Measurements from ENCODE around the gene INTS11. TPM values are rescaled to one million over a fixed set of nuclear protein-coding genes. Genes with fewer than 3 reads are reported as not detected.
A peak's percentile ranks its signal among the peaks of the same experiment; 100 is the strongest.

Gene INTS11
- total and polyA plus RNA-seq, 2 of the 13 experiments (the other 11 are each of a cell fraction or from before 2014, with no cell fraction given) = 52.8 to 94.8 TPM

DNA sequence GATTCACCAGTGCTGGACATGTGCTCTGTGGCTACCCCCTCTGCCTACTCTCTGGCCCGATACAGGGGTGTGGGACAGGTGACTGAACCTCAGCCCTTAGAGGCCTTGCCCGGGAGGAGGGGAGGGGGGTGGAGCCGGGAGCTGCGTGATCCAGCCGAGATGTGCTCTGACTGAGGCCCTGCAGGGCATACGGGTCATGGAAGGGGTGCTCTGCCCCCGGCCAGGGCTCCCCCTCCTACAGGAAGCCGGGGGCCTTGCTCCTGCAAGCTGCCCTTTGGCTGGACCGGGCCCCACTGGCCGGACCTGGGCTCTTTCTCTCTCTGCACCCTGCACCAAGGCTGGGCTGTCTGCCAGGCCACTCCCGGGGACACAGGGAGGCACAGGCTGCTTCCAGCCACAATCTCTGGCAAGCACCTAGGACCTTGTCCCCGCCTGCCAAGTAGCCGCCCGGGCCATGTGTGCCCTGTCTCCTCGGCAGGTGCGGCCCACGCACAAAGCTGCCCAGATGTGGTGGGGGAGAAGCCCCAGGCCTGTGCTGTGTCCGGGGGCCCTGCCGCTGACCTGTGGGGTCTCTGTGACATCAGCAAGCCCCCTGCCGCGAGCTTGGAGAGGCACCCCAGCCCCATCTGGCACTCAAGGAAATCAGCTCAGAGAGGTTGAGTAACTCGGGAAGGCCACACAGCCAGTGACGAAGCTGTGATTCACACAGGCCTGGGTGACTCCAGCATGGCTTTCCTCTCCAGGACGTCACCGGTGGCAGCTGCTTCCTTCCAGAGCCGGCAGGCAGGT is 42.7 kb downstream of the INTS11 start (continued):
- TF ChIP-seq, protein P1, sequence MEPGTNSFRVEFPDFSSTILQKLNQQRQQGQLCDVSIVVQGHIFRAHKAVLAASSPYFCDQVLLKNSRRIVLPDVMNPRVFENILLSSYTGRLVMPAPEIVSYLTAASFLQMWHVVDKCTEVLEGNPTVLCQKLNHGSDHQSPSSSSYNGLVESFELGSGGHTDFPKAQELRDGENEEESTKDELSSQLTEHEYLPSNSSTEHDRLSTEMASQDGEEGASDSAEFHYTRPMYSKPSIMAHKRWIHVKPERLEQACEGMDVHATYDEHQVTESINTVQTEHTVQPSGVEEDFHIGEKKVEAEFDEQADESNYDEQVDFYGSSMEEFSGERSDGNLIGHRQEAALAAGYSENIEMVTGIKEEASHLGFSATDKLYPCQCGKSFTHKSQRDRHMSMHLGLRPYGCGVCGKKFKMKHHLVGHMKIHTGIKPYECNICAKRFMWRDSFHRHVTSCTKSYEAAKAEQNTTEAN (CRISPR knock-in tag; conservative IDR thresholded peaks at IDR 0.05) = no peak
- TF ChIP-seq ZBTB3 (CRISPR knock-in tag; IDR thresholded peaks at IDR 0.05; ENCODE audit: borderline replicate concordance, low read depth) (no peak), NFATC3 (CRISPR knock-in tag; IDR thresholded peaks at IDR 0.05) (no peak), ZFYVE20 (CRISPR knock-in tag; IDR thresholded peaks at IDR 0.05; ENCODE audit: borderline replicate concordance, low read depth) (no peak), HOXD1 (CRISPR knock-in tag; IDR thresholded peaks at IDR 0.05) (0 out of 2 replicates have a peak, but pooled peaks have one; percentile 32), ZNF205 (CRISPR knock-in tag; IDR thresholded peaks at IDR 0.05) (no peak; the same call in 1 of the 2 replicates), SUZ12 (IDR thresholded peaks at IDR 0.05; ENCODE audit: low read depth, low read length) (no peak), HMG20A (CRISPR knock-in tag; IDR thresholded peaks at IDR 0.05; ENCODE audit: borderline replicate concordance) (0 out of 2 replicates have a peak, but pooled peaks have one; percentile 36), SOX5 (CRISPR knock-in tag; IDR thresholded peaks at IDR 0.05; ENCODE audit: borderline replicate concordance) (peak; percentile 11; the same call in 1 of the 2 replicates), ZNF430 (CRISPR knock-in tag; IDR thresholded peaks at IDR 0.05) (peak; percentile 86; the same call in 1 of the 2 replicates), RBAK (CRISPR knock-in tag; IDR thresholded peaks at IDR 0.05) (0 out of 2 replicates have a peak, but pooled peaks have one; percentile 33), RCOR2 (CRISPR knock-in tag; IDR thresholded peaks at IDR 0.05) (peak; percentile 75), ZNF552 (CRISPR knock-in tag; IDR thresholded peaks at IDR 0.05; ENCODE audit: borderline replicate concordance) (peak; percentile 71), NR2F2 (IDR thresholded peaks at IDR 0.05; ENCODE audit: borderline replicate concordance, low read depth) (no peak; the same call in 1 of the 2 replicates), ZNF333 (CRISPR knock-in tag; IDR thresholded peaks at IDR 0.05; ENCODE audit: borderline replicate concordance) (no peak), ZNF878 (CRISPR knock-in tag; IDR thresholded peaks at IDR 0.05) (no peak), RAD21 (CRISPR knock-in tag; IDR thresholded peaks at IDR 0.05) (no peak), SETDB1 (CRISPR knock-in tag; IDR thresholded peaks at IDR 0.05; ENCODE audit: borderline replicate concordance) (no peak), ZSCAN31 (CRISPR knock-in tag; IDR thresholded peaks at IDR 0.05; ENCODE audit: low read depth) (peak; percentile 81), ZSCAN21 (CRISPR knock-in tag; IDR thresholded peaks at IDR 0.05; ENCODE audit: borderline replicate concordance) (no peak), ZNF224 (CRISPR knock-in tag; IDR thresholded peaks at IDR 0.05) (0 out of 2 replicates have a peak, but pooled peaks have one; percentile 24), RAD51 (IDR thresholded peaks at IDR 0.05; ENCODE audit: borderline replicate concordance) (no peak), ZNF335 (CRISPR knock-in tag; IDR thresholded peaks at IDR 0.05) (0 out of 2 replicates have a peak, but pooled peaks have one; percentile 57), HNF4G (IDR thresholded peaks at IDR 0.05; ENCODE audit: borderline replicate concordance, low read depth, low read length) (peak; percentile 92), HNF4G (CRISPR knock-in tag; IDR thresholded peaks at IDR 0.05; ENCODE audit: borderline replicate concordance, low read depth) (peak; percentile 59; the same call in 1 of the 2 replicates), AGO1 (IDR thresholded peaks at IDR 0.05; ENCODE audit: low read depth, low read length, poor library complexity, severe bottlenecking) (no peak), YY1 (IDR thresholded peaks at IDR 0.05; ENCODE audit: insufficient read depth, insufficient replicate concordance, low read depth, low read length) (peak; percentile 21)
- TF ChIP-seq, protein P2, sequence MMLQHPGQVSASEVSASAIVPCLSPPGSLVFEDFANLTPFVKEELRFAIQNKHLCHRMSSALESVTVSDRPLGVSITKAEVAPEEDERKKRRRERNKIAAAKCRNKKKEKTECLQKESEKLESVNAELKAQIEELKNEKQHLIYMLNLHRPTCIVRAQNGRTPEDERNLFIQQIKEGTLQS (CRISPR knock-in tag; IDR thresholded peaks at IDR 0.05) = no peak
- TF ChIP-seq, protein P3, sequence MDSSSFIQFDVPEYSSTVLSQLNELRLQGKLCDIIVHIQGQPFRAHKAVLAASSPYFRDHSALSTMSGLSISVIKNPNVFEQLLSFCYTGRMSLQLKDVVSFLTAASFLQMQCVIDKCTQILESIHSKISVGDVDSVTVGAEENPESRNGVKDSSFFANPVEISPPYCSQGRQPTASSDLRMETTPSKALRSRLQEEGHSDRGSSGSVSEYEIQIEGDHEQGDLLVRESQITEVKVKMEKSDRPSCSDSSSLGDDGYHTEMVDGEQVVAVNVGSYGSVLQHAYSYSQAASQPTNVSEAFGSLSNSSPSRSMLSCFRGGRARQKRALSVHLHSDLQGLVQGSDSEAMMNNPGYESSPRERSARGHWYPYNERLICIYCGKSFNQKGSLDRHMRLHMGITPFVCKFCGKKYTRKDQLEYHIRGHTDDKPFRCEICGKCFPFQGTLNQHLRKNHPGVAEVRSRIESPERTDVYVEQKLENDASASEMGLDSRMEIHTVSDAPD (CRISPR knock-in tag; IDR thresholded peaks at IDR 0.05) = peak; percentile 86
